Measurements from ENCODE around the gene NRK. TPM values are rescaled to one million over a fixed set of nuclear protein-coding genes. Genes with fewer than 3 reads are reported as not detected.
"Not testable (repeated sequence)": the region's sequence is repeated elsewhere in the genome, so short reads cannot be mapped to it uniquely, and the experiment has no call there.

Gene NRK, protein sequence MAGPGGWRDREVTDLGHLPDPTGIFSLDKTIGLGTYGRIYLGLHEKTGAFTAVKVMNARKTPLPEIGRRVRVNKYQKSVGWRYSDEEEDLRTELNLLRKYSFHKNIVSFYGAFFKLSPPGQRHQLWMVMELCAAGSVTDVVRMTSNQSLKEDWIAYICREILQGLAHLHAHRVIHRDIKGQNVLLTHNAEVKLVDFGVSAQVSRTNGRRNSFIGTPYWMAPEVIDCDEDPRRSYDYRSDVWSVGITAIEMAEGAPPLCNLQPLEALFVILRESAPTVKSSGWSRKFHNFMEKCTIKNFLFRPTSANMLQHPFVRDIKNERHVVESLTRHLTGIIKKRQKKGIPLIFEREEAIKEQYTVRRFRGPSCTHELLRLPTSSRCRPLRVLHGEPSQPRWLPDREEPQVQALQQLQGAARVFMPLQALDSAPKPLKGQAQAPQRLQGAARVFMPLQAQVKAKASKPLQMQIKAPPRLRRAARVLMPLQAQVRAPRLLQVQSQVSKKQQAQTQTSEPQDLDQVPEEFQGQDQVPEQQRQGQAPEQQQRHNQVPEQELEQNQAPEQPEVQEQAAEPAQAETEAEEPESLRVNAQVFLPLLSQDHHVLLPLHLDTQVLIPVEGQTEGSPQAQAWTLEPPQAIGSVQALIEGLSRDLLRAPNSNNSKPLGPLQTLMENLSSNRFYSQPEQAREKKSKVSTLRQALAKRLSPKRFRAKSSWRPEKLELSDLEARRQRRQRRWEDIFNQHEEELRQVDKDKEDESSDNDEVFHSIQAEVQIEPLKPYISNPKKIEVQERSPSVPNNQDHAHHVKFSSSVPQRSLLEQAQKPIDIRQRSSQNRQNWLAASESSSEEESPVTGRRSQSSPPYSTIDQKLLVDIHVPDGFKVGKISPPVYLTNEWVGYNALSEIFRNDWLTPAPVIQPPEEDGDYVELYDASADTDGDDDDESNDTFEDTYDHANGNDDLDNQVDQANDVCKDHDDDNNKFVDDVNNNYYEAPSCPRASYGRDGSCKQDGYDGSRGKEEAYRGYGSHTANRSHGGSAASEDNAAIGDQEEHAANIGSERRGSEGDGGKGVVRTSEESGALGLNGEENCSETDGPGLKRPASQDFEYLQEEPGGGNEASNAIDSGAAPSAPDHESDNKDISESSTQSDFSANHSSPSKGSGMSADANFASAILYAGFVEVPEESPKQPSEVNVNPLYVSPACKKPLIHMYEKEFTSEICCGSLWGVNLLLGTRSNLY (N-terminal part only)
- total RNA-seq, result not detected

DNA sequence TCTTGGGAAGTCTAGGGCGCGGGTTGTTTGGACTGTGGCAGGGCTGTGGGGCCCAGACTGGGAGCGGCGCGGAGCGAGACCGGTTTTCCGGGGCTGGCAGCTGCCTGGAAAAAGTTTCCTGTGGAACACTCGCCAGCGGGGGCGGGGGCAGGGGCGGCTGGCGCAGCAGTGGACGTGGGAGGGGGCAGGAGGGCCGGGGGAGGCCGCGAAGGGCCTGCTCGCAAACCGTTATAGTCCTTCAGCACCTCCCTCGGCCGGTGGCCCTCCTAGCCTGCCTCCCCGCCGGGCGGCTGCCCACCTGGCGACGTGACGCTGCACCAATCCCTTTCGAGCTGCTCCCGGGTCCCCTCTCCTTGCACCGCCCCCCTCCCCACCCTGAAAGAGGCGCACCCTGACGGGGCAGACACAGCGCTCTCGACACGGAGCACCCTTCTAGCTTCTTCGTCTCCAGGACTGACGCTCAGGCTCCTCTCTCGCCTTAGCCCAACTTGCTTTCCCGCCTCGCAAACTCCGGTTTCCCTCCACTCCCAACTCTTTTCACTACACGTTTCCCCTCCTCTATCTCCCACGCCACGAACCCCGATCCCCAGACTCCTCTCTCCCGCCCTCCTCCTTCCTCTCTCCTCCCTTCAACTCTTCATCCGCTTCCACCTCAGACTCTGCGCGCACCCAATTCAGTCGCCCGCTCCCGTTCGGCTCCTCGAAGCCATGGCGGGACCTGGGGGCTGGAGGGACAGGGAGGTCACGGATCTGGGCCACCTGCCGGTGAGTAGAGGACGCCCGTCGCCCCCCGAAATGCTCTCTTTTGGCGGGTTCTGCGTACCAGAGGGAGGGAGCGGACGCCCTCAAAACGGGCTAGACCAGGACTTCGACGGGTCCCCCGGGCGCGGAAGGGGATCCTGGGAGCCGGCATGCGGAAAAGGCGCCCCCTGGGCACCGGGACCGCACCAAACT lies at the start of gene NRK:
Gene NRK (plus strand): TSS at position 402 of the 954 bp plus-strand sequence. CDS start 307 bp downstream, at position 709.
- ChIA-PET CTCF (no interaction called here), POLR2A (no interaction called here)
- no peaks in the 10 kb centered on the region for H3K4me1 Mint-ChIP-seq (ENCODE audit: low read depth)
- TF ChIP-seq, protein P1, sequence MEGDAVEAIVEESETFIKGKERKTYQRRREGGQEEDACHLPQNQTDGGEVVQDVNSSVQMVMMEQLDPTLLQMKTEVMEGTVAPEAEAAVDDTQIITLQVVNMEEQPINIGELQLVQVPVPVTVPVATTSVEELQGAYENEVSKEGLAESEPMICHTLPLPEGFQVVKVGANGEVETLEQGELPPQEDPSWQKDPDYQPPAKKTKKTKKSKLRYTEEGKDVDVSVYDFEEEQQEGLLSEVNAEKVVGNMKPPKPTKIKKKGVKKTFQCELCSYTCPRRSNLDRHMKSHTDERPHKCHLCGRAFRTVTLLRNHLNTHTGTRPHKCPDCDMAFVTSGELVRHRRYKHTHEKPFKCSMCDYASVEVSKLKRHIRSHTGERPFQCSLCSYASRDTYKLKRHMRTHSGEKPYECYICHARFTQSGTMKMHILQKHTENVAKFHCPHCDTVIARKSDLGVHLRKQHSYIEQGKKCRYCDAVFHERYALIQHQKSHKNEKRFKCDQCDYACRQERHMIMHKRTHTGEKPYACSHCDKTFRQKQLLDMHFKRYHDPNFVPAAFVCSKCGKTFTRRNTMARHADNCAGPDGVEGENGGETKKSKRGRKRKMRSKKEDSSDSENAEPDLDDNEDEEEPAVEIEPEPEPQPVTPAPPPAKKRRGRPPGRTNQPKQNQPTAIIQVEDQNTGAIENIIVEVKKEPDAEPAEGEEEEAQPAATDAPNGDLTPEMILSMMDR (IDR thresholded peaks at IDR 0.05), result no peak
- H3K27me3 Mint-ChIP-seq, result peaks cover 21% of the 10 kb centered on the region
- ATAC-seq (no peak), DNase-seq (no peak)
- no peak within 1 kb of the TSS for H3K27ac Mint-ChIP-seq
- H3K9me3 Mint-ChIP-seq, result no peaks in the 10 kb centered on the region
- H3K36me3 Mint-ChIP-seq (ENCODE audit: low read depth), result peaks cover 2% of the 10 kb centered on the region
- intact Hi-C loops (cut with micrococcal nuclease), result no loop called here
- H3K4me3 Mint-ChIP-seq, result no peak within 1 kb of the TSS

DNA sequence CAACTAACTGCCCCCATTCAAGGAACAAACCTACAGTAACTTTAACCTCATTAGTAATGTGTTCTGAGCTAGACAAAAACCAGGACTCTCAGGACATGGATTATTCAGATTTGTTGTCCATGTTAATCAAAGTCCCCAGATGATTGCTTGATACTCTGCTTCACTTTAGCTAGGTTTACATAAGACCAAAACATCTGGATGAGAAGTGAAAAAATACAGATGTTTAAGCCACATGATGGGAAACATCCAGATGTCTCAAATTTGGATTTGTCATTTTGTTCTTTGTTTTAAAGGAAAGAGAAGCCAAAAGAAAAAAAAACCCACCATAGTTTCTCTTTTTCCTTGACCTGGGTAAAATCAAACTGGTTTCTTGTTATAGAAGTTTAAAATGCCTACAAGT lies 48.5 kb upstream of the NRK start:
- Mint-ChIP-seq H3K9me3 (peaks cover 3% of the 10 kb centered on the region), H3K27ac (no peak overlapping the region), H3K36me3 (ENCODE audit: low read depth) (no peaks in the 10 kb centered on the region), H3K27me3 (no peaks in the 10 kb centered on the region), H3K4me3 (no peak overlapping the region), H3K4me1 (ENCODE audit: low read depth) (no peaks in the 10 kb centered on the region)
- TF ChIP-seq, protein P1 (IDR thresholded peaks at IDR 0.05), result no peak
- intact Hi-C loops (cut with micrococcal nuclease), result no loop called here
- DNase-seq (no peak), ATAC-seq (no peak)
- ChIA-PET CTCF (no interaction called here), POLR2A (no interaction called here)

DNA sequence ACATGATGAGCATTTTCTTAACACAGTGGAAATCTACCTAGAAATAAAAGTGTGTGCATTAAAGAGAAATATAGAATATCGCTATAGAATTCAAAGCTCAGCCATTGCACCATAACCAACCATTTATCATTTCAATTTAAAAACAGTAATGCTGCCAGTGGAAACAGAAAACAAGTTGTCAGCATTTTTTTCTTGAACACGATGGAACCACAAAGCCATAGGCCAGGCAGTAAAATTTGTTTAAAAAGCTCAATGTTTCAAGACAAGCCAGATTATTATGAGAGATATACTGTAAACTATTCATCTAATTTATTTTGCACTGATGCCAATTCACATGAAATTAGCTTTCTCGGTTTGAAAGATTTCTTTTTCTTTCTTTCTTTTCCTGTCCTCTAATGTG lies 46.7 kb upstream of the NRK start:
- H3K9me3 Mint-ChIP-seq, result peaks cover 3% of the 10 kb centered on the region

DNA sequence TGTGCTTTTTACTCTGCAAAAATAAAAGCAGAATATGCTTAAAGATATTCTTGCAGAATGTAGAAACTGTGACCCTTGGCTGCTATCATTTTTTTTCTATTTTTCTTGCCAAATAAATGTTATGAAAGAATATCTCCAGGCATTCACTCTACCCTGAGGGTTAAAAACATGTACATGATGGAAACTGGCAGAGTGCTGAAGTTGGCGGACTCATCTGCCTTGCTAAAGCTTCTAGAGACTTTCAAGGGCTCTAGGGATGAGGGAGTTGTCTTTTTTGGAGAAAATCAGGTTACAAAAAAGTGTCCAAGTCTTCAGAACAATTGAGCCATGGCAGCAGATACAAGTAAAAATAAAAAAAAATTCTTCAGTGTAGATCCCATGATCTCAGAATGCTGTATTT lies 40.5 kb upstream of the NRK start:
- ATAC-seq (no peak), DNase-seq (no peak)
- ChIA-PET CTCF (no interaction called here), POLR2A (no interaction called here)
- H3K27ac Mint-ChIP-seq, result no peak overlapping the region
- intact Hi-C loops (cut with micrococcal nuclease), result no loop called here
- H3K4me1 Mint-ChIP-seq (ENCODE audit: low read depth), result no peaks in the 10 kb centered on the region
- no peaks in the 10 kb centered on the region for H3K36me3 Mint-ChIP-seq (ENCODE audit: low read depth)
- no peaks in the 10 kb centered on the region for H3K9me3 Mint-ChIP-seq
- TF ChIP-seq, protein P1 (IDR thresholded peaks at IDR 0.05), result no peak
- no peak overlapping the region for H3K4me3 Mint-ChIP-seq
- no peaks in the 10 kb centered on the region for H3K27me3 Mint-ChIP-seq

More for the DNA sequence above, 46.7 kb upstream of the NRK start:
- DNase-seq, result no peak
- TF ChIP-seq, protein P1 (IDR thresholded peaks at IDR 0.05), result no peak
- Mint-ChIP-seq H3K36me3 (ENCODE audit: low read depth) (no peaks in the 10 kb centered on the region), H3K4me3 (no peak overlapping the region), H3K27ac (no peak overlapping the region), H3K27me3 (no peaks in the 10 kb centered on the region), H3K4me1 (ENCODE audit: low read depth) (no peaks in the 10 kb centered on the region)
- ChIA-PET POLR2A (no interaction called here), CTCF (no interaction called here)
- intact Hi-C loops (cut with micrococcal nuclease), result no loop called here
- ATAC-seq, result no peak

GRCh38 chrX:105796877-105797276 lies 25.5 kb upstream of the NRK start:
- DNase-seq; H3K27me3 Mint-ChIP-seq; CTCF ChIA-PET; POLR2A ChIA-PET; H3K36me3 Mint-ChIP-seq (ENCODE audit: low read depth); ATAC-seq; H3K27ac Mint-ChIP-seq; H3K9me3 Mint-ChIP-seq; intact Hi-C loops (cut with micrococcal nuclease); H3K4me3 Mint-ChIP-seq; H3K4me1 Mint-ChIP-seq (ENCODE audit: low read depth): not testable (repeated sequence)

Data from activated CD8-positive, alpha-beta T cell treated with anti-CD3 and anti-CD28 coated beads for 36 hours (primary cell).